ENCODE measurements around the gene TBX21. TPM values are rescaled to one million over a fixed set of nuclear protein-coding genes. Genes with fewer than 3 reads are reported as not detected.

TBX21 gene
- total and polyA plus RNA-seq, 9 of the 15 experiments (the other 6 are each of a cell fraction or from before 2014, with no cell fraction given): 0.07 TPM; not detected in 8

DNA sequence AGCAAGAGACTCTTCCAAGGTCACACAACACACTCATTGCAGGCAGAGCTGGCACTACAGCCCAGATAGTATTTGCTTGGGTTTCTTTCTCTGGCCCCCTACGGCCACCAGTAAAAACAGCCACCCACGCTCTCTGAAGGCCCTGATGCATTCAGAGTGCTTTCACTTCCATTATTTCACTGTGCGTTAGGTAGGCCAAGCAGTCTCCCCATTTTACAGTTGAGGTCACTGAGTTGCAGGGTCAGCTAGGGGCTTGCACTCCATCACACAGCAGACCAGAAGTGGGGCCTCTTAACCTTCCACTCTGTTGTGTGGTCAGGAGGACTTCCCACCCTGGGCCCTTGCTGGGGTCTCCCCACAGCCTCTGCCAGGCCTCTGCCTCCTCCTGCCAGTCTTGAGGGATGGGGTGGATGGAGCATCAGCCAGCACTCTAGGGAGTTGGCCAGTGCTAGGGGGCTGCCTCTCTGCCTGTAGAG, 2.5 kb downstream of the TBX21 start:
- H3K79me2 ChIP-seq (ENCODE audit: control insufficient read depth, insufficient read depth, low read length): no peaks in the 10 kb centered on the region
- H2AFZ ChIP-seq (ENCODE audit: low read depth, low read length): no peak overlapping the region
- WGBS (ENCODE audit: insufficient coverage, low coverage, missing lambda C conversion rate): 32% methylated on average over 3 of the region's 3 CpGs
- no peaks in the 10 kb centered on the region for H3K9me3 ChIP-seq (replicated peaks; ENCODE audit: control insufficient read depth, insufficient read depth, low read depth, low read length)
- CTCF ChIA-PET (ENCODE audit: low intra/inter-chr PET ratio): no interaction called here
- POLR2A ChIA-PET: interaction anchor here (0.7 kb wide), 1 partner anchor 36 kb away, joined by 3 read pairs; no protein-coding TSS in a partner anchor
- H3K9me1 ChIP-seq (ENCODE audit: control insufficient read depth, insufficient read depth, low read length): no peaks in the 10 kb centered on the region
- BruUV-seq (replicated peaks): no TSS peak
- peaks cover 13% of the 10 kb centered on the region; the same call in 1 of the 2 replicates for H4K20me1 ChIP-seq (replicated peaks; ENCODE audit: control insufficient read depth, insufficient read depth, low read length)
- H3K36me3 ChIP-seq (ENCODE audit: control insufficient read depth, insufficient read depth, low read length): no peaks in the 10 kb centered on the region
- FAIRE-seq (no peak), ATAC-seq (no peak), DNase-seq (ENCODE audit: extremely low read depth in 1 of 4, low spot score in 3 of 4) (no peak)
- in situ Hi-C loops (cut with MboI): no loop called here
- no peak overlapping the region for H3K4me3 ChIP-seq
- no peak overlapping the region for H3K4me2 ChIP-seq (ENCODE audit: insufficient read depth, low read length)
- H3K27ac ChIP-seq (ENCODE audit: extremely low read depth, low read depth, low read length): no peak overlapping the region
- intact Hi-C loops (cut with micrococcal nuclease): no loop called here
- no peak for TF ChIP-seq YY1 (IDR thresholded peaks at IDR 0.05; ENCODE audit: borderline replicate concordance in 1 of 3, control insufficient read depth in 1 of 3, extremely low read depth in 1 of 3, insufficient read depth in 3 of 3, insufficient read length in 1 of 3, insufficient replicate concordance in 2 of 3, low read depth in 1 of 3, low read length in 2 of 3)
- TF ChIP-seq CBX8 (IDR thresholded peaks at IDR 0.05; ENCODE audit: borderline replicate concordance, extremely low read depth, low read depth, low read length, poor library complexity, severe bottlenecking): no peak
- TF ChIP-seq POLR3G (IDR thresholded peaks at IDR 0.05; ENCODE audit: extremely low read depth, insufficient read length, insufficient replicate concordance): no peak
- TF ChIP-seq ETV1 (tag; conservative IDR thresholded peaks at IDR 0.05; ENCODE audit: low read depth): no peak
- no peak for TF ChIP-seq CHD1 (IDR thresholded peaks at IDR 0.05; ENCODE audit: low read length)
- TF ChIP-seq MED1 (CRISPR knock-in tag; IDR thresholded peaks at IDR 0.05; ENCODE audit: borderline replicate concordance): no peak
- peaks cover 11 to 45% of the 10 kb centered on the region in 2 experiments for H3K27me3 ChIP-seq (ENCODE audit: control insufficient read depth in 2 of 2, insufficient read depth in 2 of 2, low read length in 2 of 2)
- peaks cover 0 to 12% of the 10 kb centered on the region in 2 experiments; a peak in 2 of 5 replicates for H3K4me1 ChIP-seq (replicated peaks in 1 of 2; ENCODE audit: control insufficient read depth in 2 of 2, insufficient read depth in 2 of 2, low read length in 2 of 2)
- no peak overlapping the region for H3K9ac ChIP-seq (ENCODE audit: insufficient read depth in 1 of 2, low read depth in 2 of 2, low read length in 2 of 2)

Measured in K562 (cell line).